HG03457 (cell line): Measurements from ENCODE around the gene CNTNAP2.

Experiments
- ATAC-seq: cut with Tn5 transposase; IDR thresholded peaks from one replicate; pipeline ENCODE4 v1.9.1; 2021; ENCODE audit warnings: moderate number of reproducible peaks; ENCODE audit not compliant: unreplicated experiment

CNTNAP2 gene

DNA sequence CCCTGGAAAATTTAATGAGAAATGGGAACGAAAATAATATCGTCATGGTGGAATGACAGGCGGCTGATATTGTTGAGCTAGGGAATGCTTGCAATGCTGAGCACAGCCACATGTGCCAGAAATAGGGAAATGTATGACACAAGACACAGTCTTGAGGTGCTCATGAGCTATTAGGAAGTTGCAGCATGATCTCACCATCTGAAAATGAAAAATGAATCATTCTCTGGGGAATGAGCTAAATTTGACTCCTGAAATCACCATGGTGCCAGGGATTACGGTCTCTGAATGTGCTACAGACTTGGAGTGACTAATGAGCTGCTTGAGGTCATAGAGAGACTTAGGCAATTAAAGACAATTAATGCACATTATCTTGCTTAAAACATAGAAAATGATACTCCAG, 845.0 kb downstream of the CNTNAP2 start:
- no peak for ATAC-seq

GRCh38 chr7:146966274-146966673, 849.7 kb downstream of the CNTNAP2 start:
- ATAC-seq: no peak

- no peak for ATAC-seq
Measured at GRCh38 chr7:146982482-146982881, 865.9 kb downstream of the CNTNAP2 start.

- no peak for ATAC-seq
Measured at GRCh38 chr7:146991596-146991995, 875.0 kb downstream of the CNTNAP2 start.

DNA sequence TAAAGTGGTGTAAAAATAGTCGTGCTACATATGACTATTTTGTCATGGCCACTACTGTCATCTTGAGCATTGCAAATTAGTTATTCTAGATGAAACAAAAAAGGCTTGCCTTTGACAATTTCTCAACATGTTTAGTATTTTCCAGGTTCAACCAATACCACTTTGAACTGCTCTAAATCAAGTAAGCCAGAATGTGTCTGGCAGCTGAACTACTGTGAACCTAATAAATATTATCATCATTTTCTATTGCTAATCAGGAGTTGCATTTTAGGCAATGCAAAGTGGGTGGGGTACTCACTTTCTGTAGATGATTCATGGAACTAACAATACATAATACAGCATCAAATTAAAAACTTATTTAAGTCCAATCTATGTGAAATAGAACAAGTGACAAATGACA, 877.2 kb downstream of the CNTNAP2 start:
- no peak for ATAC-seq

DNA sequence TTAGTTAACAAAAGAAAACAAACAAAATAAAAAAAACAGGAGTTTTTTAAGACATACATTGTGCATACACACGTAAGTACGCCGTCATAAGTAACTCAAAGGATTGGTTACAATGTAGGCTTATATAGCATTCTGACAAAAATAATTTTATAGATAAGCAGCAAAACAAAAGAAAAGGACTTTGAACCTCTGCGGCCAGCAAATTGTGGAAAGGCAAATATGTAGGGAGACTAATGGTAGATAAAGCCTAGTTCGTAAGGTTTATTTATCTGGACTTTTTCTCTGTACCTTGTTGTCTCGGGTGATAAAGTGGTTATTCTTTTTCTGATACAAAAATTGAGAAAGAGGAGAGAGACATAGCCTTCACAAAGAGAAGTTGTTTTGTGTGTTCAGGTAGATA, 891.9 kb downstream of the CNTNAP2 start:
- no peak for ATAC-seq

DNA sequence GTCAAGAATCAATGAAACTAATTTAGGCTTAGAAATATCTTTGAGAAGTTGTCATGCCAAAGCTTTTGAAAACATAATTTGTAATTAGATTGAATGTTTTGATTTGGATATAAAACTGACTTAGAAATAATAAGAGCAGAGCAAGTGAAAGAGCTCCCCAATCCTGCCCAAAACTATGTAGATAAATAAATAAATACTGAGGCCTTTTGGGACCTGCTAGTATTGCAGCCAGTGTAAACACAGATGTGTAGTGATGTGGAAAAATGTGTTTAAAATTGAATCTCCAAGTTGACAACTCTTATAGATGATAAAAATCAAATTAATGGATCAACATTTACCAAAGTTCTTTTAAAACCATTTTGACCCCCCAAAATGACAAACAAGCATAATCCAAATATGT, 896.1 kb downstream of the CNTNAP2 start:
- ATAC-seq: no peak

GRCh38 chr7:147013825-147014224, 897.2 kb downstream of the CNTNAP2 start:
- no peak for ATAC-seq

DNA sequence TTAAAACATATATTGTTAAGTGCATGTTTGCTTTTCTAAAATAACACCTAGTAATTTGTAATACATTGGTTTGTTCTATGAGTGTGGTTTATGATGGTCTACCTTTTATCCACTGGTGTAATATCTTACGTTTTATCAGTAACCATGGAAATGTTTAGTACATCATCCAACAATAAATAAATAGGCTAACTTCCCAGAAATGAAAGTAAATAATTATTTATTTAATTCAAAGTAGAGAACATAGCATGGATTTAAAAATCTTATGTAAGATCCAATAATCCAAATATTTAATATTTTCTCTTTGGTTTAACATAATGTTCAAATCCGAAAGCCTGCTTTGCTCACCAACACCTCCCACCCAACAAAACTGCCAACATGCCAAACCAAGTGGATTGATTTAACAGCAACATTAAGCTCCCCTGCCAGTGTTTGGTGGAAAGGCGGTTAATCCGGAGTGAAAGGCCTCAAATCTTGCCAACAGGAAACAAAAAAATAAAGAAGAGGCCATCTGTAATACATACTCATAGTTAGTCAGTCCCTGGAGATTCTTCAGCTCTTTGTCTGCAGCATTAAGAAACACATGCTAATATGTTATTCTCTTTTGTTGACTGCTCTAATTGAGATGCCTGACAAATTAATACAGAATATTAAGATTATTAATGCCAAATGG, 897.8 kb downstream of the CNTNAP2 start:
- no peak for ATAC-seq

- no peak for ATAC-seq
Measured at GRCh38 chr7:147015999-147016398, 899.4 kb downstream of the CNTNAP2 start.

DNA sequence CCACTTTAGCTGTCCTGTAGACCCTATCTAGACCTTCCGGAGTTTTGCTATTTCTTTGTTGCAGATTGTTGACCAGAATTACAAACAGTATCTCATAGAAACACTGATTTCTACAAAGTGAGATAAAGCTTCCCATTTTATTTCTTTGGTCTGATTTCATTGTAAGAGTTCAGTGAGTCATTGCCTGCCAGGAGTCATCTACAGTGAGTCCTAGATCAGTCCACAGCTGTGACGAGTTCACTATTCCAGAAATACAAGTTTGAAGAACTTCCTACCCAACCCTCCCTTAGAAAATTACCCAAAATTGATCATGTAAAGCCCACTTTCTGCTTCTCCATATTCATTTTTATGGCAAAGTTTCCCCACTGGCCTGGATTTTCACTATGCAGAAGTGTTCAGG, 905.5 kb downstream of the CNTNAP2 start:
- ATAC-seq: no peak

DNA sequence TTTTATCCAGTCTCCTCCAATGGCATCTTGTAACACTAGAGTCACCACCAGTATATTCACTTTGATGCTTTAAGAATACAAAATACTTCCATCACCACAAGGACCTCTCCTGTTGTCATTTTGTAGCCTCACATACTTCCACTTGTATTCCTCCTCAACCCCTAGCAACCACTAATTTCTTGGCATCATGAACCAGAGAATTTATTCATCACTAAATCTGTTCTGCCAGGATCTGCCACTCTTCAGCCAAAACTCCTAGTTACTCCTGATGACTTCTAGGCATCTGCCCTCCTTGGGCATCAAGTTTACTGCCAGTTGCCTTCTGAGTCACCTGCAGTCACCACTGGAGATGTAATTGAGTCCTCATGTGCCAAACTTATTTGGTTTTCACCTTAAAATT, 906.8 kb downstream of the CNTNAP2 start:
- ATAC-seq: no peak

GRCh38 chr7:147029953-147030352, 913.4 kb downstream of the CNTNAP2 start:
- ATAC-seq: no peak

- ATAC-seq: no peak
Measured at GRCh38 chr7:147033641-147034040, 917.0 kb downstream of the CNTNAP2 start.

GRCh38 chr7:147041438-147041837, 924.8 kb downstream of the CNTNAP2 start:
- ATAC-seq: no peak

DNA sequence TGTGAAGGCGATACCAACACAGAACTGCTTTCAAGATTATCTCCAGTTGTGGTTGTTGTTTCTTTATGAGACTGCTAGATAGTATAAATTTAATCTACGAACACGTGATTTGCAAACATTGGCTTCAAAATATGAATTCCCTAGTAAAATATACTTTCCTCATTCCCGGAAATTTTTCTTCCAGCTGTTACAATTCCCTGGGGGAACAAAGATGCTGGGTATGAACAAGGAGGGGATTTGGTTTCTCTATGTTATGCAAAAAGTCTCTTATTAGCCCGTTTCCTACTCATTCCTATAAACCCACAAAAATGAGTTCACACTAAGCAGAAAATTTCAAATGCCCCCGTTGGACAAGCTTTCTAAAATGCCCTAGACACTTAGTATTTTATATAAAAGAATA, 928.3 kb downstream of the CNTNAP2 start:
- ATAC-seq: no peak

- ATAC-seq: no peak
Measured at GRCh38 chr7:147047696-147048095, 931.1 kb downstream of the CNTNAP2 start.

- no peak for ATAC-seq
Measured at GRCh38 chr7:147048864-147049263, 932.3 kb downstream of the CNTNAP2 start.

DNA sequence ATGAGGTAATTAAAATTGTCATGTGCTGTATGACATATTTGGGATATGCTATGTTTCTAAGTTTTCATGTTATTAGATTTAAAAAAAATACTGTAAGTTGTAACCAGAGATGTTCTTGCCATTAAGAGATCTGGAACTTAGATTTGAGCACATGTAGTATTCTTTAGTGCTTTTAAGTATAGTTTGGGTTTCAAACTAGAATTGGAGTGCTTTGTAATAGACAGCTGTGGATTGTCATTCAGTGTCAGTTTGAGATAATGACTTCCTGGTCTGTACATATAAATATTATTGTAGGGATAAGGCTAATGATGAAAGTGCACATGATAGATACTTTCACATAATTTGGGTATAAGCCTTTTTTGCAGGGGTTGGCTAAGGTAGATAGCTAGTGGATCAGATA, 936.2 kb downstream of the CNTNAP2 start:
- no peak for ATAC-seq

DNA sequence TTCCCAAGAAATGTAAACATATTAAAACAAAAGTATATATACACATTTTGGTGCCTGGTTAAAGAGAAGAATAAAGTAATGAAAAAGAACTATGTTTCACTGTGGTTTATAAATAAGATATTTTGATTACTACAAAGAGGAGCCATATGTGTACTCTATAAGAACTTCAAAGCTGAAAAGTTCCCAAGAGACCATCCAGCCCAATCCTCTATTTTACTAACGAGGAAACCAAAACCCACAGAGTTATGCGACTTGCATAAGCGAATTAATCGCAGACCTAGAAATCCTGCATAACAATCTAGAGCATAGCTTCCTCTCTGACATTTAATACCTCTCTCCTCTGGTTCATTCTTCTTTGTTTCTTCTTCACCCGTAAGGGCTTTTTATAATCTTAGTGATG, 937.1 kb downstream of the CNTNAP2 start:
- no peak for ATAC-seq

- no peak for ATAC-seq
Measured at GRCh38 chr7:147060070-147060469, 943.5 kb downstream of the CNTNAP2 start.

- ATAC-seq: no peak
Measured at GRCh38 chr7:147062897-147063296, 946.3 kb downstream of the CNTNAP2 start.

DNA sequence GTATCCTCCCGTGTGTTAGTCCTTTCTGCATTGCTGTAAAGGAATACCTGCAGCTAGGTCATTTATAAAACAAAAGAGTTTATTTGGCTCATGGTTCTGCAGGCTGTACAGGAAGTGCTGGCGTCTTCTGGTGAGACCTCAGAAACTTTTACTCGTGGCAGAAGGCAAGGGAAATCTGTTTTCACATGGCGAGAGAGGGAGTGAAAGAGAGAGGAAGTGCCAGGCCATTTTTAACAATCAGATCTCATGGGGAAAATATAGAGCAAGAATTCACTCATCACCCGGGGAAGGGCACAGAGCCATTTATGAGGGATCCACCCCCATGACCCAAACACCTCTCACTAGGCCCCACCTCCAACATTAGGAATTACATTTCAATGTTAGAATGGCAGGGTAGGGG, 952.2 kb downstream of the CNTNAP2 start:
- no peak for ATAC-seq
